ENCODE results near the gene FUZ.
A peak's percentile ranks its signal among the peaks of the same experiment; 100 is the strongest.

The FUZ gene

DNA sequence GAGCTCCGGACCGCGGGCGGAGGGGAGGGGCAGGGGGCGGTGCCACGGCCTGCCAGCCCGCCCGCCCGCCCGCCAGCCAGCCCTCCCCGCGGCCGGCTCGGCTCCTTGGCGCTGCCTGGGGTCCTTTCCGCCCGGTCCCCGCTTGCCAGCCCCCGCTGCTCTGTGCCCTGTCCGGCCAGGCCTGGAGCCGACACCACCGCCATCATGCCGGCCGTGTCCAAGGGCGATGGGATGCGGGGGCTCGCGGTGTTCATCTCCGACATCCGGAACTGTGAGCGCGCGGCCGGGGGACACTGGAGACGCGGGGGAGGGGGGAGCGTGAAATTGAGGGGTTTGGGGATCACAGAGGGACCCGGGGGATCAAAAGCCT lies 46.2 kb downstream of the FUZ start, which contains the start of gene AP2A1:
TSS of gene AP2A1 (plus strand) at position 72 of the 370 bp plus-strand sequence. CDS start at position 205, 133 bp downstream.
- TF ChIP-seq ZBTB7A (IDR thresholded peaks at IDR 0.05; ENCODE audit: low read depth) (peak; percentile 52; the same call in 1 of the 2 replicates), CREB1 (IDR thresholded peaks at IDR 0.05; ENCODE audit: low read depth) (no peak)

- TF ChIP-seq CREB1 (IDR thresholded peaks at IDR 0.05; ENCODE audit: low read depth) (peak; percentile 83), RAD21 (IDR thresholded peaks at IDR 0.05; ENCODE audit: low read depth) (no peak), TEAD4 (IDR thresholded peaks at IDR 0.05) (no peak), ZBTB7A (IDR thresholded peaks at IDR 0.05; ENCODE audit: low read depth) (no peak), EP300 (IDR thresholded peaks at IDR 0.05; ENCODE audit: borderline replicate concordance) (0 out of 2 replicates have a peak, but pooled peaks have one; percentile 24), TAF1 (IDR thresholded peaks at IDR 0.05; ENCODE audit: low read depth) (peak; percentile 40; the same call in 1 of the 2 replicates), FOXM1 (IDR thresholded peaks at IDR 0.05; ENCODE audit: borderline replicate concordance, low read depth) (no peak)
These were observed 46.8 kb downstream of the FUZ start for GRCh38 chr19:49766007-49766929.

- TF ChIP-seq TEAD4 (IDR thresholded peaks at IDR 0.05) (no peak), CEBPB (IDR thresholded peaks at IDR 0.05) (no peak), REST (IDR thresholded peaks at IDR 0.05; ENCODE audit: low read depth) (no peak), NFIC (IDR thresholded peaks at IDR 0.05) (no peak), CREB1 (IDR thresholded peaks at IDR 0.05; ENCODE audit: low read depth) (no peak), ZBTB7A (IDR thresholded peaks at IDR 0.05; ENCODE audit: low read depth) (no peak), YY1 (IDR thresholded peaks at IDR 0.05; ENCODE audit: low read depth) (no peak), FOXM1 (IDR thresholded peaks at IDR 0.05; ENCODE audit: borderline replicate concordance, low read depth) (no peak), RAD21 (IDR thresholded peaks at IDR 0.05; ENCODE audit: low read depth) (no peak), MAX (IDR thresholded peaks at IDR 0.05) (no peak), TCF12 (IDR thresholded peaks at IDR 0.05; ENCODE audit: low read depth) (no peak)
These were observed 48.8 kb downstream of the FUZ start for GRCh38 chr19:49764341-49764740.

DNA sequence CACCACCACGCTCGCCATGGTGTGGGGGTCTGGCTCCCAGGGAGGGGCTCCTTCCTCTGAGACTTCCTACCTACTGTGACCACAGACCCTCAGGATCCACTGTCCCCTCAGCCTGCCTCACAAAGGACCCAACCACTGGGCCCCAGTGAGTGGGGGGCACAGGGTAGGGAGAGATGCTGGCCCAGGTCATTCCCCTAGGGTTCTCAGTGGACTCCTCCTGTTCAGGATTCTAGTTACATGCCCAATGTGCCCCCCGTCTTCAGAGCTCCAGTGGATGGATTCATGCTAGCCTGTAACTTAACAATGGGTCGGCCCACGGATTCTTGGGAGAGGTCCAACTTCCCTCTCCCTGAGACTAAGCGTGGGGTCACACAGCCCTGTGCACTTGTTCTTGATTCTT lies 49.9 kb downstream of the FUZ start, which contains the start of gene TSKS:
TSS of gene TSKS (minus strand) at position 77 of the 400 bp plus-strand sequence. CDS start at position 18, 59 bp downstream.
- TF ChIP-seq YY1 (IDR thresholded peaks at IDR 0.05; ENCODE audit: low read depth): no peak
- no peak for TF ChIP-seq RAD21 (IDR thresholded peaks at IDR 0.05; ENCODE audit: low read depth)
- no peak for TF ChIP-seq NFIC (IDR thresholded peaks at IDR 0.05)
- no peak for TF ChIP-seq USF1 (IDR thresholded peaks at IDR 0.05)

GRCh38 chr19:49761625-49762311 lies 51.3 kb downstream of the FUZ start:
- TF ChIP-seq TCF12 (IDR thresholded peaks at IDR 0.05; ENCODE audit: low read depth): no peak
- TF ChIP-seq RAD21 (IDR thresholded peaks at IDR 0.05; ENCODE audit: low read depth): peak; percentile 22

GRCh38 chr19:49761249-49761624 lies 51.9 kb downstream of the FUZ start:
- TF ChIP-seq ZBTB7A (IDR thresholded peaks at IDR 0.05; ENCODE audit: low read depth): no peak
- no peak for TF ChIP-seq CREB1 (IDR thresholded peaks at IDR 0.05; ENCODE audit: low read depth)
- no peak for TF ChIP-seq RAD21 (IDR thresholded peaks at IDR 0.05; ENCODE audit: low read depth)
- no peak for TF ChIP-seq NFIC (IDR thresholded peaks at IDR 0.05)
- no peak for TF ChIP-seq REST (IDR thresholded peaks at IDR 0.05; ENCODE audit: low read depth)
- TF ChIP-seq FOXM1 (IDR thresholded peaks at IDR 0.05; ENCODE audit: borderline replicate concordance, low read depth): no peak
- TF ChIP-seq TCF12 (IDR thresholded peaks at IDR 0.05; ENCODE audit: low read depth): no peak
- TF ChIP-seq TAF1 (IDR thresholded peaks at IDR 0.05; ENCODE audit: low read depth): no peak
- TF ChIP-seq YY1 (IDR thresholded peaks at IDR 0.05; ENCODE audit: low read depth): no peak
- no peak for TF ChIP-seq EP300 (IDR thresholded peaks at IDR 0.05; ENCODE audit: borderline replicate concordance)
- TF ChIP-seq MAX (IDR thresholded peaks at IDR 0.05): no peak
- TF ChIP-seq USF1 (IDR thresholded peaks at IDR 0.05): no peak
- TF ChIP-seq TEAD4 (IDR thresholded peaks at IDR 0.05): no peak
- no peak for TF ChIP-seq CEBPB (IDR thresholded peaks at IDR 0.05)
- no peak for TF ChIP-seq EGR1 (IDR thresholded peaks at IDR 0.05)
